Measurements from ENCODE around the gene PIGV.
"Not testable (repeated sequence)": the region's sequence is repeated elsewhere in the genome, so short reads cannot be mapped to it uniquely, and the experiment has no call there.

The PIGV gene

DNA sequence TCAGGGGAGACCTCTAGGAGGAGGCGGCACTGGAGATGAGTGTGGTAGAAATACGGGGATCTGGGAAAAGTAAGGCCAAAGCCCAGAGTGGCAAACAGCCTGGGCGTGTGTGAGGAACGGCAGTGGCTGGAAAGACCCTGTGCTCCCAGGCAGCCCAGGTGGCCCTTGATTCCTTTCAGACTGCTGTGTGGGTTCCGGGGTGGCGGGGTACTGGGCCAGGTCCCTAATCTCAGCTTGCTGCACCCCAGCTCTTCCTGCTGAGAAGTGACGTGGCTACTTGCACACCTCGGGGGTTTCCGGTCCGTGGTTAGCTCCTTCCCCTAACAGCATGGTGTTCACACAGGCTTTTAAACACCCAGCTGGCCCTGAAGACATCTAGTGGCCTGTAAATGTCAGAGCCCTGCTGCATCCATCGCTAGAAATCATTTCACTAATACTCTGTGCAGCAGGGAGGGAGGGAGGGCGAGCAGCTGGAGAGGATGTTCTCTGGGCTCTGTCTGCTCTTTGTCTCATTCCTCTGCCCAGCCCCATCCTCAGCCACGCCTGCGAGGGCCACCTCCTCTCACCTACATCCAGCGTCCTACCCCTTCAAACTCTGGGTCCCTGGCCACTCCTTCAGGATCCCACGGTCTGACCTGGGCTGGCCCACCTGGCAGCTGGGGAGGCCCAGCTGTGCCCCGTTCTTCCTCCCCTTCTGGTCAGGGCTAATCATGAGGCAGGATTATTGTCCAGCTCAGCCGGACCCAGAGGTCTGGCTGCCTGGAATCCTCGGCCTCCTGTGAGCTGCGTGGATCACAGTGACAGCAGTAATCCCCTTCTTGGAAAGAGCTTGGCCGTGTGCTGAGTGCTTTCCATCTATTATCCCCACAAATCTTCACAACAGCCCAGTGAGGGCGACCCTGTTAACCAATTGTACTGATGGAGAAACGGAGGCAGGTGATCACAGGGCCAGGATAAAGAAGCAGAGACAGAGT is 46.0 kb downstream of the PIGV start:
- peak; percentile 90 for DNase-seq (ENCODE audit: low spot score)
- TF ChIP-seq, protein P1, sequence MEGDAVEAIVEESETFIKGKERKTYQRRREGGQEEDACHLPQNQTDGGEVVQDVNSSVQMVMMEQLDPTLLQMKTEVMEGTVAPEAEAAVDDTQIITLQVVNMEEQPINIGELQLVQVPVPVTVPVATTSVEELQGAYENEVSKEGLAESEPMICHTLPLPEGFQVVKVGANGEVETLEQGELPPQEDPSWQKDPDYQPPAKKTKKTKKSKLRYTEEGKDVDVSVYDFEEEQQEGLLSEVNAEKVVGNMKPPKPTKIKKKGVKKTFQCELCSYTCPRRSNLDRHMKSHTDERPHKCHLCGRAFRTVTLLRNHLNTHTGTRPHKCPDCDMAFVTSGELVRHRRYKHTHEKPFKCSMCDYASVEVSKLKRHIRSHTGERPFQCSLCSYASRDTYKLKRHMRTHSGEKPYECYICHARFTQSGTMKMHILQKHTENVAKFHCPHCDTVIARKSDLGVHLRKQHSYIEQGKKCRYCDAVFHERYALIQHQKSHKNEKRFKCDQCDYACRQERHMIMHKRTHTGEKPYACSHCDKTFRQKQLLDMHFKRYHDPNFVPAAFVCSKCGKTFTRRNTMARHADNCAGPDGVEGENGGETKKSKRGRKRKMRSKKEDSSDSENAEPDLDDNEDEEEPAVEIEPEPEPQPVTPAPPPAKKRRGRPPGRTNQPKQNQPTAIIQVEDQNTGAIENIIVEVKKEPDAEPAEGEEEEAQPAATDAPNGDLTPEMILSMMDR (IDR thresholded peaks at IDR 0.05; ENCODE audit: extremely low read depth, missing control alignments), result peak; percentile 15

DNA sequence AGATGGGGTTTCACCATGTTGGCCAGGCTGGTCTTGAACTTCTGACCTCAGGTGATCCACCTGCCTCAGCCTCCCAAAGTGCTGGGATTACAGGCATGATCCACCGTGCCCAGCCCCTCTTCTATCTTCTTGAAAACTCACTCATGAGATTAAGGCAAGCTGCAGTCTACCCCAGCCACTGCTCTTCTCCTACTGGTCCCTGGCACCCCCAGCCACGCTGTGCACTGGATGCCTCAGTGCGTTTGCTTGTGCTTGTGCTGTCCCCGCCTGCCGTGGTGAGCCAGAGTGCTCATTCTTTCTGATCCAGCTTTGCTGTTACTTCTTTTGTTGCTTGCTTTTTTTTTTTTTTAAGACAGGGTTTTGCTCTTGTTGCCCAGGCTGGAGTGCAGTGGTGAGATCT is 49.9 kb downstream of the PIGV start:
- not testable (repeated sequence) for DNase-seq (ENCODE audit: low spot score)

DNA sequence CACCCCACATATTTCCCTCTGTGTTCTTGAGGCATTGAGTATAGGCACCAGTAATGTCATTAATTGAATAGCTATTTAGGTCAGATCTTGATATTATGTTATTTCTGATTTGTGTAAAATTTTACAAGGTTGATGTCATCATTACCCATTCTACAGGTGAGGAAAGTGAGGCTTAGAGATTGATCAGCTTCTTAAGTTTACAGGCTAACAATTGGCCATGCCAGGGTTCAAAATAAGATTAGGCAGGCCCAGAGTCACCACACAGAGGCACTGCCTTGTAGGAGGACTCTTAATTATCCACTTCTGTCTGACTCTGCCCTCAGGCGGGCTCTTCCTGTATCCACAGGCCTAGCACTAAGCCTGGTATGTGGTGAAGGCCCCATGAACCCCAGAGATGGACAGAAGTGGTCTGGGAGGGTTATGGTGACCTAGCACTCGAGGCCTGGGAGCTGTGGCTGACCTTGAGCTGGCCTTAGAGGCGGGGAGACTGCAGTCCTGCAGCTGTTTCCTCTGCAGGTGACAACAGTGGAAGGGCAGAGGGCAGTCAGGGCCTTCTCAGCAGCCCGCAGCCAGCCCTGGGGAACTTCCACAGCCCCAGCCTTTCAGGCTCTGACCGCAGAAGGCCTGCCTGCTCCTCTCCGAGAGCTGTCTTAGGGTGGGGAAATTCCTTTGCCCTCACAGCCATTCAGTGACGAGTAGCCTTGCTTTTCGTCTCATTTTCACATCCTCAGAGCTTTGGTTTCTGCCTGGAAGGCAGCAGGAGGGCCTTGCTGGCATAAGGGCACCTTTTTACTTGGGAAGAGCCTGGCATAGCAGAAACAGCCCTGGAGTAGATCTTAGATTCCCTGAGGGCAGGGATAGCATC is 51.0 kb downstream of the PIGV start:
- peak; percentile 84 for DNase-seq (ENCODE audit: low spot score)
- TF ChIP-seq, protein P1 (IDR thresholded peaks at IDR 0.05; ENCODE audit: extremely low read depth, missing control alignments), result no peak

DNA sequence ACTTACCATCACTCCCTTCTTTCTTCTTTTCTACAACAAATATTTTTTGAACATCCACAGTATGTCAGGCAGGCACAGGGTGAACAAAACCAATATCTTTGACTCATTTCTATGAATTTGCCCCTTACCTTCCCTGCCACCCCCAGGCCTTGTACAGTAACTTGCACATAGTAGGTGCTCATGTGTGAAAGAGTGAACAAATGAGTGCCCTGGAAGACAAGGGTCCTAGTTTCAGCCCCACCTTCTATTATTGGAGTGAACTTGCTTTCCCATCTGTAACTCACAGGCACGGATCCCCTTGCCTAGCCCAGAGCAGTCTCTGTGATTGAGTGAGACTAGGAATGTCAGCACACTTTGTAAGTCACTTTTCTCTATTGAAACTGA is 51.6 kb downstream of the PIGV start:
- TF ChIP-seq, protein P1 (IDR thresholded peaks at IDR 0.05; ENCODE audit: extremely low read depth, missing control alignments), result no peak
- DNase-seq (ENCODE audit: low spot score), result no peak

DNA sequence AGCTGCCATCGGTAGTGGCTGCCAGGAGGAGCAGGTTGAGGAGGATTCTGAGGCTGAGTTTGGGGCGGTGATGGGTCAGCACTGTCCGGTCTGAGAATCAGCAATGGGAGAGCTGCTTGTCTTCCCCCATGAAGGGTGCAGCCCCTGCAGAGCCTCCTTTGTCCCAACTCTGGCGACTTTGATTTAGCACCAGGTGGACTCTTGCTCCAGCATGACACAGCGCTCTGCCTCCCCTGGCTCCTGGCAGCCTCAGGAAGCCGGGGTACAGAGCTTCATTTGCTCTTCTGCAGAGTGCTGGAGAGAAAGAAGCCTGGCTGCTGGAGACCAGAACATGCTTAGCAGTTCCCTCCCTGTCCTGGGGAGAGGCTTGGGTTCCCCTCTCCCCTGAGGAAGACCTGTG is 52.0 kb downstream of the PIGV start:
- TF ChIP-seq, protein P1 (IDR thresholded peaks at IDR 0.05; ENCODE audit: extremely low read depth, missing control alignments), result no peak
- no peak for DNase-seq (ENCODE audit: low spot score)

DNA sequence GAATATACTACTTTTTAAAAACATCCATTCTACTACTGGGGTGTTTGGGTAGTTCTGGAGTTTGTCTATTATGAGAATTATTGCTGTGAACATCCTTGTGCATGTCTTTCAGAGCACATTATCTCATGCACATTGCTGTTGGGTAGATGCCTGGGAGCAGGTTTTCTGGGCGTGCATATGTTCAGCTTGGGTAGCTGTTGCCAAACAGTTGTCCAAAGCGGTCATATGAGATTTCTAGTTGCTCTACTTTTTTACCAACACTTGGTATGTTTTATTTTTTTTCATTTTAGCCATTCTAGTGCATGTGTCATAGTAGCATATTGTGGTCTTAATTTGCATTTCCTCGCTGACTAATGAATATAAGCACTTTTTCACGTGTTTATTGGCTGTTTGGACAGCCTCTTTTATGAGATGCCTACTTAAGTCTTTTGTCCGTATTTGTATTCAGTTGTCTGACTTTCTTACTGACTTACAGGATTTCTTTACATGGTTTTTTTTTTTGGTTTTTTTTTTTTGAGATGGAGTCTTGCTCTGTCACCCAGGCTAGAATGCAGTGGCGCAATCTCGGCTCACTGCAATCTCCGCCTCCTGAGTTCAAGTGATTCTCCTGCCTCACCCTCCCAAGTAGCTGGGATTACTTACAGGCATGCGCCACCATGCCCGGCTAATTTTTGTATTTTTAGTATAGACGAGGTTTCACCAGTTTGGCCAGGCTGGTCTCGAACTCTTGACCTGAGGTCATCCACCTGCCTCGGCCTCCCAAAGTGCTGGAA is 56.9 kb downstream of the PIGV start:
- DNase-seq (ENCODE audit: low spot score), result no peak
- TF ChIP-seq, protein P1 (IDR thresholded peaks at IDR 0.05; ENCODE audit: extremely low read depth, missing control alignments), result no peak

DNA sequence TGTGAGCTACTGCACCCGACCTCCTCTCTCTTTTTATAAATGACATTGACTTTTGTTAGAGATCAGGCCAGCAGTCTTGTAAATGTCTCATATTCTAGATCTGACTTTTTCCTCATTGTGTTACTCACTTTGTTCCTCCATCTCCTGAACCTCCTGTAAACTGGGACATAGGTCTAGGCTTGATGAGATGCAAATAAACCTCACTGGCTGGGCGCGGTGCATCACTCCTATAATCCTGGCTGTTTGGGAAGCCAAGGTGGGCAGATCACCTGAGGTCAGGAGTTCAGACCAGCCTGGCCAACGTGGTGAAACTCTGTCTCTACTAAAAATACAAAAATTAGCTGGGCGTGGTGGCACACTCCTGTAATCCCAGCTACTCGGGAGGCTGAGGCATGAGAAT is 60.1 kb downstream of the PIGV start:
- not testable (repeated sequence) for DNase-seq (ENCODE audit: low spot score)

Measured in GM20000 (cell line).